GM21528 (cell line): ENCODE results near the gene ACCSL.

Experiments
- ATAC-seq: cut with Tn5 transposase; IDR thresholded peaks from one replicate; pipeline ENCODE4 v1.9.1; 2021; ENCODE audit warnings: mild to moderate bottlenecking, moderate library complexity; ENCODE audit not compliant: unreplicated experiment, low FRiP score

The ACCSL gene

DNA sequence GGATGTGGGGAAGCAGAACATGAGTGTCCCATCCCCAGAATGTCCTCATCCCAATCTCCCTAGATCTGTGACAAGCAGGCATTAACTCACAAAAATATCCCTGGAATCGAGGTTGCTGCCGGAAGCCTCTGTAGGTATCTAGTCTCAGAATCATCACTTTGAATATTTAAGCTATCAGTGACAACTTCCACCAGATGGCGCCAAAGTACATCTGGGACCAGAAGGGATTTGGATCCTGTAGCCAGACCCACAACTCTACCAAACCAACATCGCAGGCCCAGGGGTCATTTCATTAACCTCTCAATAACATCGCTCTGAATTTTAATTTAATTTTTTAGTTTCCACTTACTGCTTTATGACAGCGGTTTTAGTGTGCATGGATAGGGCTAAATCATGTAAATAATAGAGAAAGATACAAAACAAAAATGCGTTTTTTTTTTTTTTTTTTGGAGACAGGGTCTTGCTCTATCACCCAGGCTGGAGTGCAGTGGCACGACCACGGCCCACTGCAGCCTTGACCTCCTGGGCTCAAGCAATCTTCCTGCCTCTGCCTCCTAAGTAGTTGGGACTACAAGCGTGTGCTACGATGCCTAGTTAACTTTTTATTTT lies 46.6 kb downstream of the ACCSL start:
- no peak for ATAC-seq

DNA sequence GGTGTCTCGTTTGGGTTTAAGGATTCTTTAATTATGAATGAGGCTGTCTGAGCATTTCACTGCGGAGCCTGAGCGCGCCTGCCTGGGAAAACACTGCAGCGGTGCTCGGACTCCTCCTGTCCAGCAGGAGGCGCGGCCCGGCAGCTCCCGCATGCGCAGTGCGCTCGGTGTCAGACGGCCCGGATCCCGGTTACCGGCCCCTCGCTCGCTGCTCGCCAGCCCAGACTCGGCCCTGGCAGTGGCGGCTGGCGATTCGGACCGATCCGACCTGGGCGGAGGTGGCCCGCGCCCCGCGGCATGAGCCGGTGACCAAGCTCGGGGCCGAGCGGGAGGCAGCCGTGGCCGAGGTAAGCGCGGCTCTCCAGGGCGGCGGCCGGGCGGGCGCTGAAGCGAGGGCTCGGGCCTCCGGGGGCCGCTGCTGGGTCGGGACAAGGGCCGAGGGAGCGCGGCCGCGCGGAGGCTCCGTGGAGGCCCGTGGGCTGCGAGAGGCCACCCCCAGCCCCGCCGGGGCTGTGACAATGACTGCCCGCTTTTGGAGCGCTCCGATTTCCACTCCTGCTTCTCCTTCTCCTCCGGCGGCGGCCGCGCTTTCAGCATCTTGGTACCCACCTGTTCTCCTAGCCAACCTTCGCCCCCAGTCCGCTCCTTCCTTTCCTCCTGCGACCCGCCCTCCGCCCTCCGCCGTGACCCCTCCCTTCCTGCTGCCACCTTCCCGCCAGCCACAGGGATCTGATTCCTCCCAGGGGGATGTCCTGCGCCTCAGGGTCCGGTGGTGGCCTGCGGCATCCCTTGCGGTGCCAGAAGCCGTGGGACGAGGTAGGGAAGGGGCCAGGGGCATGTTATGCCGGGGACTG lies 48.0 kb downstream of the ACCSL start, which contains the start of gene EXT2:
Gene EXT2, plus strand, starts transcription at position 173 of the 854 bp plus-strand sequence. CDS start 12,035 bp downstream, outside the sequence.
- peak; percentile 89 for ATAC-seq

DNA sequence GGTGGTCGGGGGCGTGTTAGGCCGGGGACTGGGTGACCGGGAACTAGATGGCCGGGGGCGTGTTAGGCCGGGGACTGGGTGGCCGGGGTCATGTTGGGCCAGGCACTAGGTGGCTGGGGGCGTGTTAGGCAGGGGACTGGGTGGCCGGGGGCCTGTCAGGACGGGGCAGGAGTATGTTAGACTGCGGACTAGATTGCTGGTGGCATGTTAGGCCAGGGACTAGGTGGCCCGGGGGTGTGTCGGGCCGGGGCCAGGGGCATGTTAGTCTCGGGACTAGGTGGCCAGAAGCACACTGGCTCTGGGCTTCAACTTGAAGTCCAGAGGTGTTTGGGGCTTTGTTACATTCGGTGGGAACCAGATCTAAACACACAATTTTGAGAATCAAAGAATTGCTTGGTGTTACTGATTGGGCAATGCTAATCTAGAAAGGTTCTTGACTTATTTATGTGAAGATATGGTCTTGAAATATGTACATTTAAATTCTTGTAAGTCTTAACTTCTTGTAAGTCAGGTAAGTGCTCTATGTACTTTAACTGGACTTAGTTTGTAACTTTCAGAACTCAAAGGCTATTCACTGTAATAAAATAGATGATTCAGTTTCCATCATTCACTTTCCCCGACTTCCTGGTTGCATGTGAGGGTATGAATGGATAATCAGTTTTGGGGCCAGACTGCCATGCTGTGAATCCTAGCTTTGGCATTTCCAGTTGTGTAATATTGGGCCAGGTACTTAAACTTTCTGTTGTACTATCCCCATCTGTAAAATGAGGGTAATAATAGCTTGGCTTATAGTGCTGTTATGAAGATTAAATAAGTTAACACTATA lies 48.8 kb downstream of the ACCSL start:
- ATAC-seq: peak; percentile 7

DNA sequence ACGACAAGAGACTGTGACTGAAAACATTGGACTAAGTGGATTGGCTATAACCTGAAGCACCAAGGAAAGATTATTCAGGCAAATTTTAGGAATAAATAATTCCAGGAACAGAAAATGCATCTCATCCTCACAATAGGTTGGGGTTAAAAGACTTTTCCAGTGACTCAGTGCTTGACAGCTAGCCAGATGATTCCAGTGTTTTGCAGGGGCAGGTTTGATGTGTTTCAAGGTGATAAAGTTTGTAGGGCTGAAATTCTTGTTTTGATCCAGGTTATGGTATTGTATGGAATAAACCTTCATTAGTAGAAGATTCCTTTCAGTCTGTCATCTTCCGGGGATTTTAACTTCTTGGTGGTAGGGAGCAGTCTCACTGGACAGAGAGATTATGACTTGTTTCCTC lies 50.0 kb downstream of the ACCSL start:
- no peak for ATAC-seq

DNA sequence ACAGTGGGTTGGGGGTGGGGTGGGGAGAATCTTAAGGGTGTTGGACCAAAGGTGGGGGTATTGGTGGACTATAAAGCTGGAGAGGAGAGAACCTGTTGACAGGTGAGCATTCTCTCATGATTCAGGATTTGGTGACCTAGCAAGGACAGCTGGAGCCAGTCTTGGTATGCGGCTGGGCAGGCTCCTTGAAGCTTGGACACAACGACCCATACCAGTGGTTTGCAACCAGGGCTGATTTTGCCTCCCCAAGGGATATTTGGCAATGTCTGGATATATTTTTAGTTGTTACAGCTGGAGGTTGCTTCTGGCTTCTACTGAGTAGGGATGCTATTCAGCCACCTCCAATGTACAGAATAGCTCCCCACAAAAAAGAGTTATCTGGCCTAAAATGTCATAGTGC lies 53.3 kb downstream of the ACCSL start:
- no peak for ATAC-seq

DNA sequence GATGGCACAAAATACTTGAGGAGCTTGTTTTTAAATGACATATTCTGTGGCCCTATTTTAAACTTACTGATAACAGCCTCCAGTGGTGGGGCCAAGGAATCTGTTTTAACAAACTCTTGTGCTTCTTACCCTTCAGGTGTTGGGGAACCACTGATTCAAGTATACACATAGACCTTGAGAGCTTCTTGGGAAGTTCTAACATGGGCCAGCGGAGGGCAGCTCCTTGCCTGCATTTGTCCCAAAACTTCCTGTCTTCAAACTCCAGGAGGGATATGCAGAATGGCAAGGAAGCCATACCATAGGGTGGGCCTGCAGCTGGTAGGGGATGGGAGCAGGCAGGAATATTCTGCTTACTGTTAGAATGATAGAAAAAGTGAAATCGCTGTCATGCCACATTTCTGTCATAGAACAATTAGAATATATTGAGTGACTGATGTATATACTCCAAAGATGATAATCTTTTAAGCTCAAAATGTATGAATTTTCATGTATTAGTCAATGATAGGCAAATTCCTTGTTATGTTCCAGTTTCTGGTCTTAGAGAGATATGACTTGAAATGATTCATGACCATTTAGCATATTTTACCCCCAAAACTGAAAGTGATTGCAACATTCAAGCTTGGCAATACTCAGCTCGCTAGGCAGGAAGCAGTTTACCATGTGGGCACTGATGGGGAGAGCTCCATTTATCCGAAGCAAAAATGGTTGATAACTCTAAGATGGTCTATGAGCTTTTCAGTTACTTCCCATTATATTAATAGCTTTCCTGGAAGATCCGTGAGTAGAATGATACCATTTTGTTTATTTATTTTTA lies 56.9 kb downstream of the ACCSL start:
- ATAC-seq: no peak

DNA sequence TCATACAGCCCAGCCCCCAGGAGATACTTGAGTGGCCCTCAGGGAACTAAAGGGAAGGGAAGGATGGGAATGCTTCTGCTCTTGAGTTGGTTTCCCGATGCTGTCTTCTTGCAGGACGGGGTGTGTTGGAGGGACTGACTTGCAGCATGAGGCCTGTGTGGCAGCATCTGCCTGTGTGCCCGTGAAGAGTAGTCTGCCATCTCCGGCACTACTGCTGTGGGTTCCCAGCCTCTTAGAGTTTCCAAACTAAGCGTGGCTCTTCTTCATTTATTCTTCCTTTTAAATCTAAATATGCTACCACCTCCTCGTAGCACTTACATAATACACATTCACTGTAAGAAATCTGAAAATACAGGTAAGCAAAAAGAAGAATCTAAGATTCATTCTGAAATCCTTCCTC lies 60.5 kb downstream of the ACCSL start:
- no peak for ATAC-seq
